GM12864 (cell line): ENCODE data around the gene USP15.
"Not testable (repeated sequence)": the region's sequence is repeated elsewhere in the genome, so short reads cannot be mapped to it uniquely, and the experiment has no call there.

Experiments used
- DNase-seq: peaks from one replicate; pipeline ENCODE4 v3.0.0-alpha.2; 2011; ENCODE audit warnings: low read depth
- H3K4me3 ChIP-seq: 2 replicates; pipeline ENCODE4 v1.5.1; 2011; ENCODE audit warnings: mild to moderate bottlenecking, low read depth, low read length, control low read depth
- TF ChIP-seq, protein P1 (sequence below): IDR thresholded peaks from 2 replicates; pipeline ENCODE4 v1.5.1; 2011; ENCODE audit warnings: low read depth, mild to moderate bottlenecking, moderate library complexity, low read length, control low read depth, inconsistent platforms; ENCODE audit errors: missing control alignments

USP15 gene

DNA sequence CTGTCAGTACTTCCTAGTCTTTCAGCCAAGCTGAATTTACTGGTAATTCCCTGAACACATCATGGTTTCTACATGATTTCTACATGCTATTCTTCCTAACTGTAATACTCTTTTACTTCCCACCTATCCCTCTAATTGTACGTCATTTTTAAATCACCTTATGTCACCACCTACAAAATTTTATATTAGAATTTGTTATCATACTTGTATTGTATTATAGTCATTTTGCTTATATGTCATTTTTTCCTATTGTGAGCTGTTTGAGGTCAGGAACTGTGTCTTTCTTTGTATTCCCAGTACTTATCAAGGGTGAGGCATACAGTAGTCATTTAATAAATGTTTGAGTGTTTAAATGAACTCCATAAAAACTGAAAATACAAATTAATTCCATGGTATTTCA is 86.6 kb downstream of the USP15 start:
- H3K4me3 ChIP-seq: no peak overlapping the region
- no peak for DNase-seq
- TF ChIP-seq, protein P1, sequence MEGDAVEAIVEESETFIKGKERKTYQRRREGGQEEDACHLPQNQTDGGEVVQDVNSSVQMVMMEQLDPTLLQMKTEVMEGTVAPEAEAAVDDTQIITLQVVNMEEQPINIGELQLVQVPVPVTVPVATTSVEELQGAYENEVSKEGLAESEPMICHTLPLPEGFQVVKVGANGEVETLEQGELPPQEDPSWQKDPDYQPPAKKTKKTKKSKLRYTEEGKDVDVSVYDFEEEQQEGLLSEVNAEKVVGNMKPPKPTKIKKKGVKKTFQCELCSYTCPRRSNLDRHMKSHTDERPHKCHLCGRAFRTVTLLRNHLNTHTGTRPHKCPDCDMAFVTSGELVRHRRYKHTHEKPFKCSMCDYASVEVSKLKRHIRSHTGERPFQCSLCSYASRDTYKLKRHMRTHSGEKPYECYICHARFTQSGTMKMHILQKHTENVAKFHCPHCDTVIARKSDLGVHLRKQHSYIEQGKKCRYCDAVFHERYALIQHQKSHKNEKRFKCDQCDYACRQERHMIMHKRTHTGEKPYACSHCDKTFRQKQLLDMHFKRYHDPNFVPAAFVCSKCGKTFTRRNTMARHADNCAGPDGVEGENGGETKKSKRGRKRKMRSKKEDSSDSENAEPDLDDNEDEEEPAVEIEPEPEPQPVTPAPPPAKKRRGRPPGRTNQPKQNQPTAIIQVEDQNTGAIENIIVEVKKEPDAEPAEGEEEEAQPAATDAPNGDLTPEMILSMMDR: no peak

GRCh38 chr12:62347922-62348650 is 87.9 kb downstream of the USP15 start:
- TF ChIP-seq, protein P1: no peak
- no peak overlapping the region for H3K4me3 ChIP-seq
- no peak for DNase-seq

DNA sequence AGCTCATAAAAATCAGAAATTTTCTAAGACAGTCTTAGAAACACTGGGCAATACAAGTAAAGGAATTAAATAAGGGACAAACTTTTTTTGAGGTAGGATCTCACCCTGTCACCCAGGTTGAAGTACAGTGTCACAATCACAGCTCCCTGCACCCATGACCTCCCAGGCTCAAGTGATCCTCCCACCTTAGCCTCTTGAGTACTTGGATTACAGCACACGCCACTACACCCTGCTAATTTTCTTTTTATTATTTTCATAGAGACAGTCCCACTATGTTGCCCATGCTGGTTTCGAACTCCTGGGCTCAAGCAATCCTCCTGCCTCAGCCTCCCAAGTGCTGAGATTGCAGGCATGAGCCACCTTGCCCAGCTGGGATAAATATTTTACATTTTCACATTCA is 90.3 kb downstream of the USP15 start:
- no peak overlapping the region for H3K4me3 ChIP-seq
- no peak for DNase-seq
- TF ChIP-seq, protein P1: no peak

GRCh38 chr12:62351326-62351725 is 91.1 kb downstream of the USP15 start:
- TF ChIP-seq, protein P1: no peak
- H3K4me3 ChIP-seq: no peak overlapping the region
- DNase-seq: no peak

- TF ChIP-seq, protein P1: no peak
- DNase-seq: no peak
- no peak overlapping the region for H3K4me3 ChIP-seq
These were observed 100.8 kb downstream of the USP15 start for GRCh38 chr12:62361048-62361447.

DNA sequence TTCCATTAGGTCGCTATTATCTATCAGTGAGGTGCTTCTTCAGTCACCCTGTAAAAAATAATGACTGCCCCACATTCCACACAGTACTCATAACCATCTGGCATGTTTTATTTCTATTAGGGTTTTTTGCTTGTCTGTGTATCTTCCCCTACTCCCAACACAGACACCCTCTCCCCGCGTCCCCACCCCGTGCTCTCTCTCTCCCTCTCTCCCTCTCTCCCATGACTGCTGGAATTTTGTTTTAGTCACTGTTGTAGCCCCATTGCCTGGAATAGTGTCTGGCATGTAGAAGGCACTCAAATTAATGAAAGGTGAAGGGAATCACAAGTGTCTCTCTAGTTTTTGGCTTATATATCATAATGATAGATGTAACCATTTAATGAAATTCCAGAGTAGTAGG is 103.3 kb downstream of the USP15 start:
- DNase-seq: no peak
- TF ChIP-seq, protein P1: no peak
- no peak overlapping the region for H3K4me3 ChIP-seq

DNA sequence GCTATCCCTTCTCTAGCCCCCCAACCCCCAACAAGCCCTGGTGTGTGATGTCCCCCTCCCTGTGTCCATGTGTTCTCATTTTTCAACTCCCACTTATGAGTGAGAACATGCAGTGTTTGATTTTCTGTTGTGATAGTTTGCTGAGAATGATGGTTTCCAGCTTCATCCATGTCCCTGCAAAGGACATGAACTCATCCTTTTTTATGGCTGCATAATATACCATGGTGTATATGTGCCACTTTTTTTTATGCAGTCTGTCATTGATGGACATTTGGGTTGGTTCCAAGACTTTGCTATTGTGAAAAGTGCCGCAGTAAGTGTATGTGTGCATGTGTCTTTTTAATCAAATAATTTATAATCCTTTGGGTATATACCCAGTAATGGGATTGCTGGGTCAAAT is 104.5 kb downstream of the USP15 start:
- DNase-seq: not testable (repeated sequence)

DNA sequence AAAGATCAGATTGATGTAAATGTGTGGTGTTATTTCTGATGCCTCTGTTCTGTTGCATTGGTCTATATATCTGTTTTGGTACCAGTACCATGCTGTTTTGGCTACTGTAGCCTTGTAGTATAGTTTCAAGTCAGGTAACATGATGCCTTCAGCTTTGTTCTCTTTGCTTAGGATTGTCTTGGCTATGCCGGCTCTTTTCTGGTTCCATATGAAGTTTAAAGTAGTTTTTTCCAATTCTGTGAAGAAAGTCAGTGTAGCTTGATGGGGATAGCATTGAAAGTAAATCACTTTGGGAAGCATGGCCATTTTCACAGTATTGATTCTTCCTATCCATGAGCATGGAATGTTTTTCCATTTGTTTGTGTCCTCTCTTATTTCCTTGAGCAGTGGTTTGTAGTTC is 105.6 kb downstream of the USP15 start:
- DNase-seq, H3K4me3 ChIP-seq: not testable (repeated sequence)

More for the DNA sequence above, 104.5 kb downstream of the USP15 start:
- not testable (repeated sequence) for H3K4me3 ChIP-seq

- DNase-seq, H3K4me3 ChIP-seq: not testable (repeated sequence)
These were observed 108.4 kb downstream of the USP15 start for GRCh38 chr12:62368430-62369223.
